HFFc6 (cell line): ENCODE data around the gene DGCR6L. TPM values are rescaled to one million over a fixed set of nuclear protein-coding genes. Genes with fewer than 3 reads are reported as not detected.
"Not testable (repeated sequence)": the region's sequence is repeated elsewhere in the genome, so short reads cannot be mapped to it uniquely, and the experiment has no call there.

Source experiments
- DNase-seq: peaks from one replicate; pipeline ENCODE4 v3.0.0-alpha.2; 2018
- H3K27ac Mint-ChIP-seq: 2 replicates; pipeline ENCODE4 v1.8.0; 2020; ENCODE audit warnings: mild to moderate bottlenecking, mixed read lengths
- H3K27me3 Mint-ChIP-seq: 2 replicates; pipeline ENCODE4 v1.8.0; 2021; ENCODE audit warnings: mild to moderate bottlenecking, moderate library complexity, mixed read lengths; ENCODE audit not compliant: insufficient read depth
- H3K36me3 Mint-ChIP-seq: 2 replicates; pipeline ENCODE4 v1.8.0; 2021; ENCODE audit warnings: low read depth, mixed read lengths
- H3K4me1 Mint-ChIP-seq: 2 replicates; pipeline ENCODE4 v1.8.0; 2020; ENCODE audit warnings: low read depth, mixed read lengths
- H3K4me3 Mint-ChIP-seq: 2 replicates; pipeline ENCODE4 v1.8.0; 2020; ENCODE audit warnings: mild to moderate bottlenecking, moderate library complexity, mixed read lengths
- H3K9me3 Mint-ChIP-seq: 2 replicates; pipeline ENCODE4 v1.8.0; 2020; ENCODE audit warnings: mild to moderate bottlenecking, mixed read lengths
- CTCF ChIP-seq: fragments of 200-600 bp; sonication (generic); IDR thresholded peaks from 2 replicates; pipeline ENCODE4 v1.5.0; 2021; ENCODE audit warnings: antibody characterized with exemption, mild to moderate bottlenecking
- long read RNA-seq: library from polyadenylated mRNA; unstranded; transcript quantifications from one replicate; pipeline ENCODE4 v2.0.0, GENCODE V29; 2019
- total RNA-seq, 6 experiments: library from RNA; stranded (reverse); fragmentation: NEBNext Ultra II Directional; extraction: Animal tissue kit (Norgen Biotek cat#: 25700); gene quantifications; 2 replicates in 1 of 6; 3 replicates in 5 of 6; pipeline ENCODE4 v1.2.3, GENCODE V29; 2021

DGCR6L gene
- total RNA-seq, result 10 to 100 TPM; 46.3 to 52.4 (median 48.4) TPM
- long read RNA-seq, transcript DGCR6L-201 (5 exons, 1,154 nt), result major isoform, 127 of 147 reads
- long read RNA-seq, partial matches to known transcripts, result 8 of 147 reads
- long read RNA-seq, other reads (novel, unspliced or antisense), result 8 of 147 reads

- peak within 1 kb of the TSS; percentile 98 for H3K4me3 Mint-ChIP-seq
- H3K4me1 Mint-ChIP-seq, result peaks cover 48% of the 10 kb centered on the region
- TF ChIP-seq CTCF, result no peak; the same call in 1 of the 2 replicates
- peak within 1 kb of the TSS; percentile 86 for H3K27ac Mint-ChIP-seq
- no peaks in the 10 kb centered on the region for H3K9me3 Mint-ChIP-seq
- H3K27me3 Mint-ChIP-seq, result no peaks in the 10 kb centered on the region
- DNase-seq, result peak; percentile 89
- H3K36me3 Mint-ChIP-seq, result no peaks in the 10 kb centered on the region
Measured at GRCh38 chr22:20319745-20320658, at the start of gene DGCR6L. Gene DGCR6L, minus strand, starts transcription at chr22:20320060. Its CDS starts 72 bp downstream, at chr22:20319988.

DNA sequence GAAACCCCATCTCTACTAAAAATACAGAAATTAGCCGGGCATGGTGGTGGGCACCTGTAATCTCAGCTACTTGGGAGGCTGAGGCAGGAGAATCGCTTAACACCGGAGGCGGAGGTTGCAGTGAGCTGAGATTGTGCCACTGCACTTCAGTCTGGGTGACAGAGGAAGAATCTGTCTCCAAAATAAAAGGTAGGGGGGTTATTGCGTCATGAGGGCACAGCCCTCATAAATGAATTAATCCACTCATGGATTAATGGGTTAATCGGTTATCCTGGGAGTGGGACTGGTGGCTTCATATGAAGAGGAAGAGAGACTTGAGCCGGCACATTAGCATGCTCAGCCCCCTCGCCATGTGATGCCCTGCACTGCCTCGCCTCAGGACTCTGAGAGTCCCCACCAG, 49.0 kb upstream of the DGCR6L start:
- DNase-seq, H3K36me3 Mint-ChIP-seq, H3K4me3 Mint-ChIP-seq, H3K27ac Mint-ChIP-seq, H3K9me3 Mint-ChIP-seq: not testable (repeated sequence)
- Mint-ChIP-seq H3K4me1 (peaks cover 17% of the 10 kb centered on the region), H3K27me3 (peaks cover 17% of the 10 kb centered on the region)

DNA sequence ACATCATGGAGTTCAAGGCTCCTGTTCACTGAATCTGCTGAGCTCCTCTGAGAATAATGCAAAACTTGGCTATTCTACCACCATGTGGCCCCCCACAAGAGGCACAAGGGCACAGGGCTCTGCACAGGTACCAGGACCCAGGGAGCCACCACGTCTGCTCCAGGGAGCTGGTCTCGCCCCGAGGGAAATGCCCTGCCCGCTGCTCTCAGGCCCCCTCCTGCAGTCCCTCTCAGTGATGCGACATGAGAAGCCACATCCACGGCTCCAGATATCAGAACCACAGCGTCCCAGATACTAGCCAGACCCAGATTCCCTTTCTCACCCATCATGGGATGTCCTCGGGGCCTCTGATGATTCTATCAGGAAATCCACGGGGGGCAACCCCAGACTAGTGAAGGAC, 47.0 kb upstream of the DGCR6L start:
- peaks cover 20% of the 10 kb centered on the region for H3K4me1 Mint-ChIP-seq
- not testable (repeated sequence) for H3K36me3 Mint-ChIP-seq, H3K9me3 Mint-ChIP-seq, H3K4me3 Mint-ChIP-seq, DNase-seq, H3K27ac Mint-ChIP-seq
- H3K27me3 Mint-ChIP-seq, result peaks cover 13% of the 10 kb centered on the region

GRCh38 chr22:20364335-20365260, 44.7 kb upstream of the DGCR6L start:
- Mint-ChIP-seq H3K4me3 (peak overlapping the region; percentile 56), H3K4me1 (peaks cover 20% of the 10 kb centered on the region), H3K27ac (peak overlapping the region; percentile 75)
- not testable (repeated sequence) for H3K27me3 Mint-ChIP-seq, H3K36me3 Mint-ChIP-seq, H3K9me3 Mint-ChIP-seq, DNase-seq

GRCh38 chr22:20362403-20362802, 42.5 kb upstream of the DGCR6L start:
- H3K36me3 Mint-ChIP-seq, H3K27me3 Mint-ChIP-seq, DNase-seq, H3K9me3 Mint-ChIP-seq, H3K27ac Mint-ChIP-seq, H3K4me3 Mint-ChIP-seq: not testable (repeated sequence)
- peaks cover 20% of the 10 kb centered on the region for H3K4me1 Mint-ChIP-seq

DNA sequence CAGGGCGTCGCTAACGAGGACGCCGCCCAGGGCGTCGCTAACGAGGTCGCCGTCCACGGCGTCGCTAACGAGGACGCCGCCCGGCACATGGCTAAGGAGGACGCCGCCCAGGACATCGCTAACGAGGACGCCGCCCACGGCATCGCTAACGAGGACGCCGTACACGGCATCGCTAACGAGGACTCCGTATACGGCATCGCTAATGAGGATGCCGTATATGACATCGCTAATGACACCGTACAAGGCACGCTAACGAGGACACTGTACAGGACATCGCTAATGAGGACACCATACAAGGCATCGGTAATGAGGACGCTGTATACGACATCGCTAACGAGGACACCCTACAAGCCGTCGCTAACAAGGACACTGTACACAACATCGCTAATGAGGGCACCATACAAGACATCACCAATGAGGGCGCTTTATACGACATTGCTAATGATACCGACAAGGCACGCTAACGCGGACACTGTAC, 41.9 kb upstream of the DGCR6L start:
- H3K36me3 Mint-ChIP-seq, H3K4me3 Mint-ChIP-seq, H3K27me3 Mint-ChIP-seq, H3K27ac Mint-ChIP-seq, DNase-seq, H3K9me3 Mint-ChIP-seq: not testable (repeated sequence)
- peaks cover 20% of the 10 kb centered on the region for H3K4me1 Mint-ChIP-seq

GRCh38 chr22:20360866-20361751, 41.2 kb upstream of the DGCR6L start:
- not testable (repeated sequence) for DNase-seq, H3K27me3 Mint-ChIP-seq, H3K36me3 Mint-ChIP-seq, H3K4me3 Mint-ChIP-seq, H3K9me3 Mint-ChIP-seq, H3K27ac Mint-ChIP-seq
- H3K4me1 Mint-ChIP-seq, result peaks cover 20% of the 10 kb centered on the region

GRCh38 chr22:20360261-20360660, 40.4 kb upstream of the DGCR6L start:
- not testable (repeated sequence) for H3K27me3 Mint-ChIP-seq, H3K9me3 Mint-ChIP-seq, H3K36me3 Mint-ChIP-seq, DNase-seq, H3K27ac Mint-ChIP-seq, H3K4me3 Mint-ChIP-seq
- H3K4me1 Mint-ChIP-seq, result peaks cover 17% of the 10 kb centered on the region

GRCh38 chr22:20358503-20359239, 38.8 kb upstream of the DGCR6L start:
- DNase-seq, H3K36me3 Mint-ChIP-seq, H3K4me3 Mint-ChIP-seq, H3K9me3 Mint-ChIP-seq, H3K4me1 Mint-ChIP-seq, H3K27ac Mint-ChIP-seq, H3K27me3 Mint-ChIP-seq: not testable (repeated sequence)

- not testable (repeated sequence) for H3K36me3 Mint-ChIP-seq, H3K9me3 Mint-ChIP-seq, H3K27ac Mint-ChIP-seq, H3K4me3 Mint-ChIP-seq, H3K4me1 Mint-ChIP-seq, DNase-seq, H3K27me3 Mint-ChIP-seq
Measured at GRCh38 chr22:20357967-20358366, 38.1 kb upstream of the DGCR6L start.

- H3K4me3 Mint-ChIP-seq, H3K27me3 Mint-ChIP-seq, H3K36me3 Mint-ChIP-seq, H3K27ac Mint-ChIP-seq, H3K9me3 Mint-ChIP-seq, DNase-seq, H3K4me1 Mint-ChIP-seq: not testable (repeated sequence)
Measured at GRCh38 chr22:20356906-20357305, 37.0 kb upstream of the DGCR6L start.
